ENCODE results near the gene EYS. TPM values are rescaled to one million over a fixed set of nuclear protein-coding genes. Genes with fewer than 3 reads are reported as not detected.

The EYS gene
- total RNA-seq, 1 experiment from 2014 or later = 0.13 TPM

GRCh38 chr6:64969139-64969538, 737.9 kb downstream of the EYS start:
- DNase-seq (ENCODE audit: low spot score) = no peak

- DNase-seq (ENCODE audit: low spot score) = peak; percentile 46
Observed at GRCh38 chr6:64955435-64955848, 751.6 kb downstream of the EYS start.

GRCh38 chr6:64949257-64949656, 757.8 kb downstream of the EYS start:
- no peak for DNase-seq (ENCODE audit: low spot score)

- DNase-seq (ENCODE audit: low spot score) = no peak
Observed at GRCh38 chr6:64948261-64948660, 758.8 kb downstream of the EYS start.

- DNase-seq (ENCODE audit: low spot score) = no peak
Observed at GRCh38 chr6:64945450-64945849, 761.6 kb downstream of the EYS start.

GRCh38 chr6:64932486-64932885, 774.5 kb downstream of the EYS start:
- no peak for DNase-seq (ENCODE audit: low spot score)

- DNase-seq (ENCODE audit: low spot score) = no peak
Observed at GRCh38 chr6:64930681-64931080, 776.3 kb downstream of the EYS start.

- DNase-seq (ENCODE audit: low spot score) = no peak
Observed at GRCh38 chr6:64926051-64926450, 781.0 kb downstream of the EYS start.

GRCh38 chr6:64920257-64920656, 786.8 kb downstream of the EYS start:
- DNase-seq (ENCODE audit: low spot score) = no peak

- no peak for DNase-seq (ENCODE audit: low spot score)
Observed at GRCh38 chr6:64914124-64914523, 792.9 kb downstream of the EYS start.

- DNase-seq (ENCODE audit: low spot score) = no peak
Observed at GRCh38 chr6:64912966-64913365, 794.1 kb downstream of the EYS start.

- no peak for DNase-seq (ENCODE audit: low spot score)
Observed at GRCh38 chr6:64908104-64908503, 798.9 kb downstream of the EYS start.

GRCh38 chr6:64904616-64905015, 802.4 kb downstream of the EYS start:
- no peak for DNase-seq (ENCODE audit: low spot score)

GRCh38 chr6:64902596-64902995, 804.4 kb downstream of the EYS start:
- DNase-seq (ENCODE audit: low spot score) = no peak

GRCh38 chr6:64896939-64897338, 810.1 kb downstream of the EYS start:
- DNase-seq (ENCODE audit: low spot score) = no peak

- no peak for DNase-seq (ENCODE audit: low spot score)
Observed at GRCh38 chr6:64895945-64896344, 811.1 kb downstream of the EYS start.

- no peak for DNase-seq (ENCODE audit: low spot score)
Observed at GRCh38 chr6:64890609-64891008, 816.4 kb downstream of the EYS start.

GRCh38 chr6:64889144-64889543, 817.9 kb downstream of the EYS start:
- DNase-seq (ENCODE audit: low spot score) = no peak

- DNase-seq (ENCODE audit: low spot score) = no peak
Observed at GRCh38 chr6:64874776-64875175, 832.2 kb downstream of the EYS start.

GRCh38 chr6:64872633-64873032, 834.4 kb downstream of the EYS start:
- no peak for DNase-seq (ENCODE audit: low spot score)

- DNase-seq (ENCODE audit: low spot score) = no peak
Observed at GRCh38 chr6:64861039-64861651, 845.9 kb downstream of the EYS start.

- DNase-seq (ENCODE audit: low spot score) = no peak
Observed at GRCh38 chr6:64860203-64860602, 846.8 kb downstream of the EYS start.

GRCh38 chr6:64850121-64850520, 856.9 kb downstream of the EYS start:
- no peak for DNase-seq (ENCODE audit: low spot score)

- no peak for DNase-seq (ENCODE audit: low spot score)
Observed at GRCh38 chr6:64848467-64848866, 858.6 kb downstream of the EYS start.

All from HT-29 (cell line).